Amniotic stem cell (primary cell): ENCODE data around the gene EDAR.

Source experiments
- DNase-seq: peaks from one replicate; lab custom pipeline; 2025; lab: John Stamatoyannopoulos, UW

The EDAR gene

DNA sequence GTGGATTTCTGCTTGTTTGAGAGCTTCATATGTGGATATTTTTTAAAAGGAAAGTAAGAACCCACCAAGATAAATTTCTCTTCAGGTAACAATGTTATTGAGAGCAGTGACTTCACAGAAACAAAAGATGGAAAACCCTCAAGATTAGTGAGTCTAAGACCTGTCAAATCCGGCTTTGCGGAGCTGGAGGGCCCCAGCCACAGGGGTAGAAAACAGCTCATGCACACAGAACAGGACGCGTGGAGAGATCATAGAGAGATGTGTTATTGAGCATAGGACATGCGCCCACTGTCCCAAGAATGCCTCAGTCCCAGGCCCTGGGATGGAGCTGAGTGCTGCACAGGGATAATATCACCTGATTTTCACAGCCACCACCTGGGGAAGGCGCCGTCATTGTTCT lies 21.3 kb downstream of the EDAR start:
- no peak for DNase-seq

DNA sequence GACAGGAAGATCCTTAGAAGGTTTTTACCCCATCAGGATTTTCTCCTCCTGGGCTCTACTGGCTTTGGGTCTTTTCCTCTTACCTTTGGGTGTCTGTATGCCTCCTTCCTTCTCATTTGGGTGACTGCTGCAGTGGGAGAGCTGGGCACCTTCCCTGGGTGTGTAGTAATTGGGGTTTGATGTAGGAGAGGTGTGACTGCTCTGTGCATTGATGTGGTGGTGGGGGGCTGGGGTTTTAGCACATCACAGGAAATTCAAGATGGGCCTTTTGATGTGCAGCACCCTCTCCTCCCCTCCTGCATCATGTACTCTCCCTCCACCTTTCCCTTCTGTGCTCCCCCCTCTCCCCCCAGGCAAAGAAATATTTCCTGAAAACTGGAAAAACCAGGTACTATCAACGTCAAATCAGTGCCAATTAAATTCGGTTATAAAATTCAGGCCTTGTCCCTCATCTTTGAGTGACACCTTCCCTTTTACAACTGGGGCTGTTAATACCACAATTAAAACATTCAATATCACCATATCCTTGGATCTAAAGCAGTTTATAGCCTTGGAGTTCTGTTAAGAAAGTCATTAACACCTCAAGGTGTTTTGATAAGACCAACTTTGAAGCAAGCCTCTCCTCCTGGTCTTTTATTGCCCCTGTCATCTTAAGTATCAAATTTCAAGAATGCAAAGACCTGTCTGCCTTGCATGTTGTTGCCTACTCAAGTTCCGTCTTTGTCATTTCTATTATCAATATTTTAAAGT lies 23.3 kb downstream of the EDAR start:
- DNase-seq: no peak

DNA sequence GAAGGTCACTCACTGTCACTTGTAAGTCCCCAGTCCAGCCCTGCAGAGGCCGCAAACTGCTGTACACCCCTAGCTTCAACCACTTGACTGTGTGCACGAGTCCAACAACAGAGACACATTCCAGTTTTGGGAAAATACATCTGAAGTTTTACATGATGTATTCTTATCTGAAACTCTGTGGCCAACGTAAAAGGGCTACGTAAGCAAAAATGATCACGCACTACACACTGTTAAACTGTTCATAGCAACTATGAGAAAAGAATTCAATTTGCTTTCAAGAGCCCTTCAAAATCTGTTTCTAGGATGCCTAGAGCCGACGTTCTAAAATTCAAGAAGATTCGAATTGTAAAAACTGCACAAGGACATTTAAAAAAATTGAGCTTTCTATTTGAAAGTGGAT lies 26.0 kb downstream of the EDAR start:
- DNase-seq: no peak

DNA sequence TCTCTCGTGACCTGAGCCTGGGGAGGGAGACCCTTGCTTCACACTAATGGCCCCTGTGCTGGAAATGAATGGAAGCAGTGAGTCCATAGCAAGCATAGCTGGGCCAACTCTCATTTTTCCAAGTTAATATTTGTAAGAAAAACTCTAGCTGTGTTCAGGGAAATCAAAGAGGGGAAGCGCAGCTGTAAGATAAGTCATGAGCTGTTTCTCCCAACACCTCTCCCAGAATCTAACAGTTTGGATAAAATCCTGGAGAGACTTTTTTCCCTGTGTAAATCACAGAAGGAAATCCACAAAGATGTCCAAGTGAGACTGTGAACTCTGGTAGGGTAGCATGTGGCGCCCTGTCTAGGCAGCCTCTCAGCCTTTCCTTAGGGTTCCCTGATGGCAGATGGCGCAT lies 27.2 kb downstream of the EDAR start:
- DNase-seq: no peak

DNA sequence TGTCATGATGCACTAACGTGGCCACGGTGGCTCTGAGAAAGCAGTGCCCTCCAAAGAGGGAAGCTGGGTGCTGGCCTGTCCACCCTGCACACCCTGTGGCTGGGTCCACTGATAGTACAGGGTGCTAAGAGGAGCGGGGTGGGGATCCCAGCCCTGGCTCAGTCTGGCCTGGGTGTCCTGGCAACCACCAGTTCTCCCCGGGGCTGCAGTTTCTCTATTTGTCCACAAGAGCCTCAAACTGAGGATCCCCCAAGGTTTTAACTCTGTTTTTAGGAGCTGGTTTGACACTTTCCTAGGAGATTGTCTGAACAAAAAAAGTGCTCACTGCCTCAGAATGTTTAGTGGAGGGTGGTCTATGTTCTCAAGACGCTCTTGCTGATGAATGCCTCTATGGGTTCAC lies 29.0 kb downstream of the EDAR start:
- no peak for DNase-seq

DNA sequence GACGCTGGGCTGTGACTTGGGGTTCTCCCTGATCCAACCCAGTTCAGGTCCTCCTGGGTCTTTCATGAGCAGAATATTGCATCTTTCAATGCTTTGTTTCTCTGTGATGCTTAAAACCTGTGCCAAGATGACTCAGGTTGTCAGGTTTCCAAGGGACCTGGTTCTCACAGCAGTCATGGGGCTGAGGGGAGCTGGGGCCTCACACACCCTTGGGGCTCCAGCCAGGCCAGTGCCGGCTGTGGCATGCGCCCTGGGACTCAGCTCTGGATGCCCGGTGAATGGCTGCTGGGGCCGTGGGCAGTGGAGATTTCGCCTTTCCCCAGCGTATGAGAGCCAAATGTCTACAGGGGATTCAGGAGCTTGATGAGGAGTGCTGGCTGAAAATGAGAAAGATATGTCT lies 29.6 kb downstream of the EDAR start:
- DNase-seq: no peak

DNA sequence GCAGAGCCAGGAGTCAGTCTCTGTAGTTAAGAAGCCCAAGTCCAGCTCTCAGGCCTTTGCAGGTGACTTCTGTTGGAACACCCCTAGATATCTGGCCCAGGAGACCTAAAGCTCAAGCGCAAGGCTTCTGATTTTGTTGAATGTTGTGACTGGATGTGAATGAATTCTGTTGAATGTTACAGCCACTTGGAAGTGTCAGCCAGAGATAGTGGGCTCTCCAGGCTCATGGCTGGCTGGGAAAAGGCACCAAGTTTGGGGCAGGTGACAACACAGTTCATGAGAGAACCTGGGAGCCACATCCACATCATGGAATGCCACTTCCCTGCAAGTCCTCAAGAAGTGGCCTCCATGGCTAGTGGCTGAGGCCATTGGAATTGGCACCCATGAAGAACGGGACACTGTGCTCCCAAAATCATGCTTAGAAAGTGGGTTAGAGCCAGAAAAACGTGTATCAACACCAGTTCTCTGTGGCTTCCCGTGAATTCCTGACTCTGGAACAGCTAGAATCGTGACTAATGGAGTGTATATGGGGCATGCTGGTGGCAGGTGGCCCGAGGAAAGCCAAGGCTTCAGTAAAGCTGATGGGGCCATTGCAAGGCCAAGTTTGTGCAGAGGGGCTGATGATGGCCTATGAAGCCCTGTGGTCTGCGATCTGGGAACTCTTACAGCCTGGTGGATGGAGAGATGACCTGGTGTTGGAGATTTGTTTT lies 30.2 kb downstream of the EDAR start:
- DNase-seq: no peak

DNA sequence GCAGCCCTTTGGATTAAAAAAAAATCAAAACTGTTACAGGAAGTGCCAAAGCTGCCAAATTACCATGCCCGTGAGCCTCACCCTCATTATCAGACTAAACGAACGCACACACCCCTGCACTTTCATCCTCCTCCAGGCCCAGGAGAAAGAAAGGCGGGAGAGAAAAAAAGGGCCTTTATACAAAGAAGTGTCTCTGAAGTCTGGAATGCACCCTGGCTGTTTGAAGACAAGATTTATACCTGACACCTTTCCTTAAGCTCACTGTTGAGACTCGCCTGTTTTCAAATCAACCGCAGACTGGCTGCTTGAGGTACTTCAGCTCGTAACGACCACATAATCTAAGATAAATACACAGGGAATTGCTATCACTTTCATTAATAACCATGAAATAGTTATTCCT lies 31.0 kb downstream of the EDAR start:
- no peak for DNase-seq

DNA sequence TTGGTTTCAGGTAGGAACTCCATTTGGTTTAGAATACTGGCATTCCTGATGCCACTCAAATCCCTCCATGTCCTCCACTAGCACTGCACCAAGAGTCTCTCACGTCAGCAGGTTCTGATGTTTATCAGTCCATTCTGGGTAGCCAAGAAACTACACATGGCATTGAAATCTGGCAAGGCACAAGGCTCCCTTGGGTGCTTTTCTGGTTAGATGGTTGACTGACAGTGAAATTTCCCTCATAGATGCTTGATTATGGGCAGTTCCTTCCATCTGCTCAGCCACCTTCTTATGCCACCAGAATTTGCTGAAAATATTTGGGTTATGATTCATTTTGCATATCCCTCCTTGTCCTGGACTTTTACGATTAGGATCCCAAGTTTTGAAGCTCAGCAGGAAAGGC lies 32.6 kb downstream of the EDAR start:
- DNase-seq: no peak

DNA sequence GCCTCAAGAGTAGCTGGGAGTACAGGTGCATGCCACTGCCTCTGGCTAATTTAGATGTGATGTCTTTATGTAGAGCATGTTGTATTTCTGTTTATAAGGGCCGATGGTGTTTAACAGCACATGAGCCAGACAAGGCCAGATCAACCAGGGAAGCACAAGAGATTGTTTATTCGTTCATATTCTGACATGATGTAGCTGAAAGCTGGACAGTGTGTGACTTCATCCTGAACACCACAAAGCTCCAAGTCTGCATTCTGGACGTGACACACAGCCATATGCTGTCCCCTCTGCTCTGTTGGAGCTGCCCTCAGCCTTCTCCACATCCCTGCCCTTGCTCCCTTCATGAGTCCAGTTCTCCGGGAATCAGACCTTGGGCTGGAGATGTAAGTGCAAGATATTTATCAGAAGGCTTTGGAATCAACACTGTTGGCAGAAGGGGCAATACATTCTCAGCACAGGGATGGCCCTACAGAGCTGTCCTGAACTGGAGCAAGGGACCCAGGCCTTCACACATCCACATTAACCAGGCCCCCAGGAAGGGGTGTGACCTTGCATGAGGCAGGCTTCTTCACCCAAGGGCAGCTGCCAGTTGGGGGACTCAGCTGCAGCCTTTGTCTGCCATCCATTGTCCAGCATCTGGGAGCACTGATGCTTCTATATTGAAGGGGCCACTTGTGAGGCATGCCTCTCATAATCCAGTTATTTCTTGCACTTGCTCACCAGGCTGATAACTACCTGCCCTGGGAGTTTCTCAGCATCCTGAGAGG lies 38.5 kb downstream of the EDAR start:
- no peak for DNase-seq

DNA sequence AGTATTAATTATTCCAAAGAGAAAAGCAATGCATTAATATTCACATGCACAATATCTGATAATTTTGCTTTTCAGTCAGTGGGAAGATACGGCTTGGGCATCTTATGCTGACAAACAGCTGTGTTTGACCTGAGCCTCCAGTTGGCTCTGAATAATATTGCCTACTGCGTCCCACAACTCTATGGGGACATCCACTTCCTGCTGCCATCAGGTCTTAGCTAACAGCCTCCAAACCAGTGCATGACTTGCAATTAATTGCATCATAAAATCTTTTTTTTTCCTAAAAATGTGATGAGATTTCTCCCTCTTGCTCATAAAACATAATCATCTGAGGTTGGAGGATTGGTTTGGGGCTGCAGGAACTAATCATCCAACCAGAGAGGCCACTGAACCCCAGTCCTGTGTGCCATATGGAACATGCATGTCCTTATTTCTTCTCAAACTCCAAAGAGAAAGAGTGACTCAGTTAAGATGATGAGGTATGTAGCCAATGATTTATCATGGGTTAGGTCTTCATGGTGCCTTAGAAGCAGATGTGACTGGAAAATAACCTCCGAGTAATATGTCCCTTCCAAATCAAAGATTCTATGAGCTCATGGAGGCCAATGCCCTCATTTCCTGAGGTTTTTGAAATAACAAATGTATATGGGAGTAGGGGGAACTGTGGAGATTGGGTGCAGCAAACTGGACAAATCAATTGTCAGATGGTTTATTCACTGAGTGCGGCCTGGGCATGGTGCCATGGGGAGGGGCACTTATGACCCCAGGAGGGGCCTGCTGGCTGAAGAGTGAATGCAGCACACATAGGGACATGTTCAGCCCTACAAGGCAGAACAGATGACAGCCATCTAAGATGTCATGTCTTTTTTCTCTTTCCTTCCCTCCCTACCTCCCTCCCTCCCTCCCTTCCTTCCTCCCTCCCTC lies 39.4 kb downstream of the EDAR start:
- no peak for DNase-seq

DNA sequence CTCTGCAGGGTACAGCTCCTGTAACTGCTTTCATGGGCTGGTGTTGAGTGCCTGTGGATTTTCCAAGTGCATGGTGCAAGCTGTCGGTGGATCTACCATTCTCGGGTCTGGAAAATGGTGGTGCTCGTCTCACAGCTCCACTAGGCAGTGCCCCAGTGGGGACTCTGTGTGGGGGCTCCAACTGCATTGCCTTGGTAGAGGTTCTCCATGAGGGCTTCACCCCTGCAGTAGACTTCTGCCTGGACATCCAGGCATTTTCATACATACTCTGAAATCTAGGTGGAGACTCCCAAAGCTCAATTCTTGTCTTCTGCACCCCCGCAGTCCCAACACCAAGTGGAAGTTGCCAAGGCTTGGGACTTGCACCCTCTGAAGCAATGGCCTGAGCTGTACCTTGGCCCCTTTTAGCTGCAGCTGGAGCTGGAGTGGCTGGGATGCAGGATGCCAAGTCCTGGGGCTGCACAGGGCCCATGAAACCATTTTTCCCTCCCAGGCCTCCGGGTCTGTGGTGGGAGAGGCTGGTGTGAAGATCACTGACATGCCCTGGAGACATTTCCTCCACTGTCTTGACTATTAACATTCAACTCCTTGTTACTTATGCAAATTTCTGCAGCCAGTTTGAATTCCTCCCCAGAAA lies 41.6 kb downstream of the EDAR start:
- DNase-seq: no peak

DNA sequence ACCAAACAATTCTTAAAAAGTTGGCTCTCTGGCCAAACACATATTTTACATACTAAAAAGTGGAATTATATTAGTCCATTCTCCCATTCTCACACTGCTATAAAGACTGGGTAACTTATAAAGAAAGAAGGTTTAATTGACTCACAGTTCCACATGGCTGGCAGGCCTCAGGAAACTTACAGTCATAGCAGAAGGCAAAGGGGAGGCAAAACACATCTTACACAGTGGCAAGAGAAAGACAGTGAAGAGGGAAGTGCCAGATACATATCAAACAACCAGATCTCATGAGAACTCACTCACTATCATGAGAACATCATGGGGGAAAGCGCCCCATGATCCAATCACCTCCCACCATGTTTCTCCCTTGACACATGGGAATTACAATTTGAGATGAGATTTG lies 42.6 kb downstream of the EDAR start:
- DNase-seq: no peak

DNA sequence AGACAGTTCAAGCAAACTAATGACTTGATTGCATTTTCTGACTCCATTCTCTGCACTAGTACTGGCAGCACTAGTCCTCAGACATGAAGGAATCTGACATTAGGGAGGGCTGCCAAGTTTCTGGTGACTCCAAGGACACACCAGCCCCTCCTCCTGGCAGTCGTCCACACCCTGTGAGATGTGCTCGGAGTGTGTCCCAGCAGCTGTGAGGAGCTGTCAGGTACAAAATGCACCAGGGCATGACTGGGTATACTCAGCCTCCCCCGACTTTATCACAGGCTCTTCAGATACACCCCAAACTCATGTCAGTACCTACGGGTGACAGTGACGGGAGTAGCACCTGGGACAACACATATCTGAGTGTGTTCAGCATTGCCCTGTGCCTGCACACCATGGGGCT lies 43.1 kb downstream of the EDAR start:
- no peak for DNase-seq

DNA sequence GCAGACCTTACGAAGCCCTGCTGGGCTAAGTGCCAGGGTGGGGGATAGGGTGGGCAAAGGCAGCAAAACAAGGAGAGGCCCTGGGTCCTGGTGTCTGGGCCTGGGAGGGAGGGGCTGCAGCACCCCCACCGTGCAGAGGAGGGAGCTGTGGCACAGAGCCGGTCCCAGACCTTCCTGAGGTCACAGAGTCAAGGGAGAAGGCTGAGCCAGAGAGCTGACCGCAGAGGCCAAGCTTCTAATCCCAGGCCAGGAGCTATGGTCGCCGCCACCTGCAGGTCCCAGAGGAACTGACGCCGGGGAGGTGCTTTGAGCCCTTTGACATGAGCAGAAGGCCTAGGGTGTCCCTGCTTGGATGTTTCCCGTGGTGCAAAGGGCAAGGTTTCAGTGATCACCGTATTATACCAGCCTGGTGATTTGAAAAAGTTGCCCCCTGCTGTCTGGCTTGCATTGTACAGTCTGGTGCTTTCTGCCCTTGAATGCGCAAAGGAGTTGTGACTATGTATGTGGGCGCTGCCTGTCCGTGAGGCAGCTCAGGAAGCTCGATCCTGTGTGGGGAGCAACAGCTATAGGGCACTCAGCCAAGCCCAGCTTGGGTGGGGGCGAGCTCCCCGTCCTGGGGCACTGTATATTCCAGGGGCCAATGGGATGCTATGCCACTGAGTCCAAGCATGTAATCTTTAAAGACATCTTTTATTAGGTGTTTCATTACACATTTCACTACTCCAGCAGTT lies 44.3 kb downstream of the EDAR start:
- DNase-seq: no peak

DNA sequence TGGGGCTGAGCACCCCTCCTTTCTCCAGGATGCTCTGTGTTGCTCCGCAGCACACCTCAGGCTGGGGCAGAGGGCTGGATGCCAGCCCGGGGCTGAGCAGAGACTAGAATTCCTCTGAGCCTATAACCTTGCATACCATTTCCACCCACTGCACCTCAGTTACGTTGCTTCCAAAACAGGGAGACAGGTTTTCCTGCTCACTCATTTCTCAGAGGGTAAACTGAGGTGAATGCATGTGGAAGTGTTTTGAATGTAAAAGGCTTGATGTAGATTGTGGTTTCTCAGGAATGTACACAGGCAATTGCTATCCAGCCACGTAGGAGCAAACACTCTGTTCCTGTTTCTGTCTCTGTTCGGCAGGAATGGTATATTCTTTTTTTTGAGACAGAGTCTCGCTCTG lies 45.3 kb downstream of the EDAR start:
- DNase-seq: no peak

DNA sequence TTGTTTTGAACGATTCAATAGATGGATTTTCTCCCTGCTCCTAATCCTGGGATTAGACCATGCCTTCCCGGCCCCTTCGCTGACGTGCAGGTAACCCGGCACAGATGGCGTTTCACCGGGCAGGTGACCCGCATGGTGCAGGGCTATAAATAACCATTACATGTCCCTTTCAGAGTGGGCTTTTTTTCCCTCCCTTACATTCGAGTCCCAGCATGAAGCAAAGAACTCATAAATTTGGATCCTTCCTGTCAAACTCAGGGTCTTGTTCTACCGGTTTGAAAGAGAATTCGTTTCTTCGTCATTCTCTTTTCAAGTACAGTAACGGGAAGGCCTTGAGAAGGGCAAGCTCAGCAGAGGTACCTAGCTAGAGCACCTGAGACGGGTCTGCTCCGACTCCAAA lies 46.1 kb downstream of the EDAR start:
- no peak for DNase-seq

DNA sequence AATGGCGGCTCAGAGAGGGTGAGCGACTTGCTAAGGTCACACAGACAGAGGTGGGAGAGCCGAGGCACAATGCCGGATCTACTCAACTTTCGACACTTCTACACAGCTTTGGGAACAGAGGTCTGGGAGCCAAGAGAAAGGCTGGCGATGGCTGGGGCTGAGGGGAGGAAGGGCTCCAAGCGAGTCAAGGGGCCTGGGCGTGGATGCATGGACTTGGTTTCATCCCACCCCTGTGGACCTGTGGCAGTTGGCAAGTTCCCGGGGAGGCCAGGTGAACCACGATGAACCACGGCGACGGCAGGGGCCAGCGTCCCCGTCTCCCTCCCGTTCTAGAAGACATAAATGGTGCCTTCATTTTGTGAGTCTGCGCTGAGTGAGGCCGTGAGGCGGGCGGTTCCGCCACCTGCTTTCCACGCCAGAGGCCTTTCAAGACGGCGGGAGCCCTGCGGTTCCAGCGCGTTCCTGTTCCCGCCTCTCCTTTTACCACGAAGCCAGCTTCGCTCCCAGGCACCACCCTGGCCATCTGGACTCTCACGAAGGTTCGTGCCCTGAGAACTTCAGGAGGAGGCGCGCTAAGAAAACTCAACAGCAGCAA lies 46.7 kb downstream of the EDAR start:
- no peak for DNase-seq

DNA sequence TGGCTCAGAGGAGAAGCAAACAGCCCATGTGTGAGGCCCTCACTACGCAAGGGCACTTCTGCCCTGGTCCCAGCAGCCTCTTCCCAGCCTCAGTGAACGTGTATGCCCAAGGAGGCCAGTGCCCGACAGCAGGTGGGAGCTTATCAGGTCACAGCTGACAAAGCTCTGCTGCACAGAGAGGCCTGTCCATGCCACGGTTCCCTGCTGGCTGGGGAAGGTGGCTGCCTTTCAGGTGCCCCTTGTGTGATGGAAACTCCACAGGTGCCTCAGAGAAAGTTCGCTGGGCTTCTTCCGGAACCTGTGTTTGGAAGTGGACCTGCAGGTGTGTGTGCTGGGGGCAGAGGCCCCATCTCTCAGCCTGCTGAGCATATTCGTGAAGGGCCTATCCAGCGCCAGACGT lies 47.3 kb downstream of the EDAR start:
- DNase-seq: no peak

DNA sequence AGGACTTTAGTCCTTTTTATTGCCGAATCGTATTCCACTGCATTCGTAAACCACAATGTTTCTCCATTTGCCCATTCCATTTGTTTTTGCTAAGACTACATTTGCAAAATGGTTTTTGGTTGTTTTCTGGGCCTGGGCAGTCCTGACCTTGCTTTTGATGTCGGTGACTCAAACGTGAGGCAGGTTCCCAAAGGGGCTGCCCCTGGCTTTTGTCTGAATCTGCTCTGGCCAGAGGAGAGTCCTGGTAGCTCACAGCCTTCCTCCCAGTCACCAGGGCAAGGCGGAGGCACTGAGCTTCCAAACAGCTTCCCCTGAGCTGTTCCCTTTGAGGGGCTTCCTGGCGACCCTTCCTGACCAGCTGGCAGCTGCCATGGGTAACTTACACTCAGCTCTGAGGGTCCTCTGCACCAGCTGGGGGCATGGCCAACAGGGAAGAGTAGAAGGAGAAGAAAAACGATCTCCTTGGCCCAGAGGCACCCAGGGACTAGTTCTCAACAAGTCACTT lies 47.8 kb downstream of the EDAR start:
- DNase-seq: no peak
